Activated CD4-positive, alpha-beta T cell treated with anti-CD3 and anti-CD28 coated beads for 36 hours (primary cell): Measurements from ENCODE around the gene EDA. TPM values are rescaled to one million over a fixed set of nuclear protein-coding genes. Genes with fewer than 3 reads are reported as not detected.
A peak's percentile ranks its signal among the peaks of the same experiment; 100 is the strongest.

Experiments
- ATAC-seq: fragments of 200-7000 bp; cut with Tn5 transposase; one replicate; pipeline ENCODE4 v1.10.0; 2021; ENCODE audit warnings: mild to moderate bottlenecking, moderate library complexity
- CTCF ChIA-PET: fragments of 350-600 bp; sonication (Branson Sonifier 250); formaldehyde crosslinking; loops from one replicate; lab custom pipeline; 2021; ENCODE audit warnings: antibody characterized with exemption; lab: Charles Lee
- POLR2A ChIA-PET: fragments of 350-600 bp; sonication (Branson Sonifier 250); formaldehyde crosslinking; loops from one replicate; lab custom pipeline; 2021; ENCODE audit warnings: antibody characterized with exemption, inconsistent platforms; lab: Charles Lee
- DNase-seq: peaks from one replicate; pipeline ENCODE4 v3.0.0-alpha.2; 2020
- H3K27ac Mint-ChIP-seq: one replicate; pipeline ENCODE4 v1.8.0; 2021; ENCODE audit warnings: mixed read lengths
- H3K27me3 Mint-ChIP-seq: one replicate; pipeline ENCODE4 v1.8.0; 2021; ENCODE audit warnings: mixed read lengths
- H3K36me3 Mint-ChIP-seq: one replicate; pipeline ENCODE4 v1.8.0; 2021; ENCODE audit warnings: low read depth, mixed read lengths
- H3K4me1 Mint-ChIP-seq: one replicate; pipeline ENCODE4 v1.8.0; 2021; ENCODE audit warnings: mixed read lengths
- H3K4me3 Mint-ChIP-seq: one replicate; pipeline ENCODE4 v1.8.0; 2021; ENCODE audit warnings: mild to moderate bottlenecking, moderate library complexity, mixed read lengths
- H3K9me3 Mint-ChIP-seq: one replicate; pipeline ENCODE4 v1.8.0; 2021; ENCODE audit warnings: low read depth, mixed read lengths
- intact Hi-C, 2 experiments: fragments of 100-400 bp; cut with DNase I in 1 of 2; cut with micrococcal nuclease in 1 of 2; formaldehyde crosslinking; loops; one replicate each; pipeline versions ENCODE4 v1.14.2 to v1.15.1; 2022 to 2024; cut with DNase I, micrococcal nuclease
- total RNA-seq, 2 experiments: library from RNA; stranded (reverse); gene quantifications; one replicate each; pipeline ENCODE4 v1.2.3, GENCODE V29; 2021

The EDA gene
- total RNA-seq, 2 experiments from 2014 or later = 0.73 to 1.1 TPM

GRCh38 chrX:70030301-70030767 is 414.4 kb downstream of the EDA start:
- Mint-ChIP-seq H3K27me3 (no peaks in the 10 kb centered on the region), H3K4me3 (no peak overlapping the region), H3K27ac (no peak overlapping the region), H3K36me3 (no peaks in the 10 kb centered on the region), H3K9me3 (no peaks in the 10 kb centered on the region), H3K4me1 (peaks cover 8% of the 10 kb centered on the region)
- ChIA-PET CTCF (interaction anchor here (0.7 to 3.0 kb wide), 7 partner anchors 9 to 492 kb away, joined by 3 to 13 read pairs (median 4); no protein-coding TSS in a partner anchor), POLR2A (no interaction called here)
- intact Hi-C loops = loop anchor here (1.0 to 5.0 kb wide), 4 partner anchors 67 to 537 kb away; no protein-coding TSS in a partner anchor
- peak; percentile 78 for ATAC-seq
- peak; percentile 50 for DNase-seq

DNA sequence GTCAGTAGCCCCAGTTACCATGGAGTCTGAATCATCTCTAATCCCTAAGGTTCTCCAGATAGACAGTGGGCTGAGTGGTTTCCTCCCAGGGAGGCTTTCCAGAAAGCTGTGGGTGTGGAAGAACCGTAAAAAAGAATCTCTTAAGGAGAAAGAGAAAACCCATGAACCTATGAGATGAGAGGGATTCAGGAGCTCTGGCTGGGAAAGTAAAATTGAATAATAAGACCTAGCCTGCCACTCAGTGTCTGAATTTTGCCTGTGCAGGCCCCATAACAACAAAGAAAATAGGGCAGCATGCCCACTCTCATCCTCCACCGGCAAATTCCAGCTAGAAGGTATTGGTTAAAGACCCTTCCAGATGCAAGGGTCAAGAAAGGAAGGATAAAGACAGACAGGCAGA is 416.9 kb downstream of the EDA start:
- Mint-ChIP-seq H3K36me3 (no peaks in the 10 kb centered on the region), H3K4me1 (no peaks in the 10 kb centered on the region), H3K9me3 (no peaks in the 10 kb centered on the region), H3K27me3 (no peaks in the 10 kb centered on the region), H3K4me3 (no peak overlapping the region), H3K27ac (no peak overlapping the region)
- CTCF ChIA-PET = interaction anchor here (0.6 to 1.9 kb wide), 5 partner anchors 31 to 1359 kb away, joined by 3 to 8 read pairs (median 3); partner anchors contain the start of gene IGBP1
- POLR2A ChIA-PET = no interaction called here
- intact Hi-C loops = loop anchor here (1.0 to 5.0 kb wide), 3 partner anchors 65 to 400 kb away; no protein-coding TSS in a partner anchor
- no peak for DNase-seq
- ATAC-seq = no peak

GRCh38 chrX:70033348-70034051 is 417.6 kb downstream of the EDA start:
- H3K36me3 Mint-ChIP-seq = no peaks in the 10 kb centered on the region
- no peak overlapping the region for H3K4me3 Mint-ChIP-seq
- peak; percentile 61 for ATAC-seq
- DNase-seq = peak; percentile 64
- CTCF ChIA-PET = interaction anchor here (0.6 to 1.9 kb wide), 4 partner anchors 31 to 1358 kb away, joined by 3 to 8 read pairs (median 4); partner anchors contain the start of gene IGBP1
- H3K4me1 Mint-ChIP-seq = no peaks in the 10 kb centered on the region
- no peak overlapping the region for H3K27ac Mint-ChIP-seq
- POLR2A ChIA-PET = no interaction called here
- H3K9me3 Mint-ChIP-seq = no peaks in the 10 kb centered on the region
- no peaks in the 10 kb centered on the region for H3K27me3 Mint-ChIP-seq
- intact Hi-C loops = loop anchor here (1.0 to 5.0 kb wide), 3 partner anchors 64 to 399 kb away; no protein-coding TSS in a partner anchor

GRCh38 chrX:70034646-70035045 is 418.7 kb downstream of the EDA start:
- CTCF ChIA-PET = interaction anchor here (1.9 kb wide), 1 partner anchor 62 kb away, joined by 8 read pairs; no protein-coding TSS in a partner anchor

DNA sequence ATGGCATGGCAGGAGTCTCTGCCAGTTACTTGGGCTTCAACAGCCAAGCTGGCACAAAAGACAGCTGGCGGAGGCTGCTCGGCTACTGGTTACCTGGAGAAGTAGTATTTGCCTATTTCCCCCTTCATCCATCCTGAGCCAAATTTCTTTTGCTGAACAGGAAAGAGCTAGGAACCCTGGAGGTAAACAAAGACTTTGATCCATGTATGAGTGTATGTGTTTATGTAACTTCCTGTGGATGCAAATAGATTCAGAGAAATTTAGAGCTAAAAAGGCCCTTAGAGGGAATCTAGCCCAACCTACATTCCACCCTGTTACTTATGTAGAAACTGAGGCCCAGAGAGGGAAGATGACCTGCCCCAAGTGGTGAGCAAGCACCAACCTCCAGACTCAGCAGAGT is 422.6 kb downstream of the EDA start:
- ATAC-seq = no peak
- Mint-ChIP-seq H3K36me3 (no peaks in the 10 kb centered on the region), H3K4me3 (no peak overlapping the region), H3K27ac (no peak overlapping the region), H3K27me3 (no peaks in the 10 kb centered on the region), H3K4me1 (no peaks in the 10 kb centered on the region), H3K9me3 (no peaks in the 10 kb centered on the region)
- ChIA-PET POLR2A (no interaction called here), CTCF (no interaction called here)
- intact Hi-C loops = no loop called here
- no peak for DNase-seq

More at GRCh38 chrX:70034646-70035045, 418.7 kb downstream of the EDA start:
- Mint-ChIP-seq H3K27ac (no peak overlapping the region), H3K27me3 (no peaks in the 10 kb centered on the region), H3K36me3 (no peaks in the 10 kb centered on the region), H3K4me3 (no peak overlapping the region), H3K9me3 (no peaks in the 10 kb centered on the region), H3K4me1 (no peaks in the 10 kb centered on the region)
- DNase-seq (no peak), ATAC-seq (no peak)
- POLR2A ChIA-PET = no interaction called here
- intact Hi-C loops = loop anchor here (5.0 kb wide), 2 partner anchors 63 to 398 kb away; no protein-coding TSS in a partner anchor

DNA sequence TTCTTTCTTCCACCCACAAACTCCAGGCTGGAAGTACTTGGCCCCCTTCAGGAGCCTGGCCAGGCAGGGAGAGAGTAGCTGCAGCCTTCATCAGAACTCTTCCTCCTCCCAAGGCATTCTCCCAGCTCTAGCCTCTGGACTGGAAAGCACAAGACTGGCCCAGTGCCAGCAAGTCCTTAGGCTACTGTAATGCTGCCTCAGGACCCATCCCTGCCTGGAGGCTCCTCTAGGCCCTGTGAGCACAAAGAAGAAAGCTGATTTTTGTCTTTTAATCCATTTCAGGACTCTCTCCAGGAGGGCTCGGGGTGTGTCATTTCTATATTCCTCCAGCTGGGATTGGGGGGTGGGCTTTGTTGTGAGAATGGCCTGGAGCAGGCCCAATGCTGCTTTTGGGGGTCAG is 423.0 kb downstream of the EDA start:
- Mint-ChIP-seq H3K27ac (no peak overlapping the region), H3K36me3 (no peaks in the 10 kb centered on the region), H3K9me3 (no peaks in the 10 kb centered on the region), H3K4me3 (no peak overlapping the region), H3K4me1 (no peaks in the 10 kb centered on the region), H3K27me3 (no peaks in the 10 kb centered on the region)
- ChIA-PET POLR2A (no interaction called here), CTCF (no interaction called here)
- intact Hi-C loops = no loop called here
- DNase-seq (no peak), ATAC-seq (no peak)

DNA sequence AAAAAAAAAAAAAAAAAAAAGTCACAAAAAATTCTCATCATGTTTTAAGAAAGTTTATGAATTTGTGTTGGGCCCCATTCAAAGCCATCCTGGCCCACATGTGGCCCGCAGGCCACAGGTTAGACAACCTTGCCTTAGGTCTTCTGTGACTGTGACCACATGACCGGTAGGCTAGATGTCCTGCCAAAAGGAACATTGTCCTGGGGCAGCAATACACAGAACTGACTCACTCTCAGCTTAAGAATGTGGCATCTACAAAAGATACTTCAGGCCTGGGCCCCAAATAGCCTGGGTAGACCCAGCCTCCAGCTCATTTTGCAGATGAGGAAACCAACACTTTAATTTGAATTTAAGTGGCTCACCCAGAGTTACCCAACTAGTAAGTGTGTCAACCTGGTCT is 423.8 kb downstream of the EDA start:
- no peak for ATAC-seq
- no peaks in the 10 kb centered on the region for H3K27me3 Mint-ChIP-seq
- CTCF ChIA-PET = interaction anchor here (0.6 kb wide), 1 partner anchor 56 kb away, joined by 3 read pairs; no protein-coding TSS in a partner anchor

GRCh38 chrX:70041993-70042392 is 426.1 kb downstream of the EDA start:
- Mint-ChIP-seq H3K9me3 (no peaks in the 10 kb centered on the region), H3K36me3 (no peaks in the 10 kb centered on the region), H3K27ac (no peak overlapping the region), H3K4me3 (no peak overlapping the region), H3K27me3 (no peaks in the 10 kb centered on the region), H3K4me1 (no peaks in the 10 kb centered on the region)
- intact Hi-C loops = no loop called here
- ChIA-PET CTCF (no interaction called here), POLR2A (no interaction called here)
- ATAC-seq (no peak), DNase-seq (no peak)

More for the DNA sequence above, 423.8 kb downstream of the EDA start:
- Mint-ChIP-seq H3K27ac (no peak overlapping the region), H3K4me3 (no peak overlapping the region), H3K4me1 (no peaks in the 10 kb centered on the region), H3K36me3 (no peaks in the 10 kb centered on the region), H3K9me3 (no peaks in the 10 kb centered on the region)
- intact Hi-C loops = no loop called here
- POLR2A ChIA-PET = no interaction called here
- DNase-seq = no peak

GRCh38 chrX:70042399-70043371 is 426.8 kb downstream of the EDA start:
- Mint-ChIP-seq H3K4me3 (no peak overlapping the region), H3K27ac (no peak overlapping the region), H3K4me1 (no peaks in the 10 kb centered on the region), H3K9me3 (no peaks in the 10 kb centered on the region), H3K36me3 (no peaks in the 10 kb centered on the region), H3K27me3 (no peaks in the 10 kb centered on the region)
- CTCF ChIA-PET = no interaction called here
- no peak for DNase-seq
- ATAC-seq = no peak
- intact Hi-C loops = no loop called here
- POLR2A ChIA-PET = no interaction called here

GRCh38 chrX:70043685-70044084 is 427.8 kb downstream of the EDA start:
- ChIA-PET CTCF (no interaction called here), POLR2A (no interaction called here)
- intact Hi-C loops = no loop called here
- DNase-seq = no peak
- H3K27me3 Mint-ChIP-seq = no peaks in the 10 kb centered on the region
- H3K9me3 Mint-ChIP-seq = no peaks in the 10 kb centered on the region
- no peak for ATAC-seq
- H3K4me3 Mint-ChIP-seq = no peak overlapping the region
- H3K36me3 Mint-ChIP-seq = no peaks in the 10 kb centered on the region
- H3K27ac Mint-ChIP-seq = no peak overlapping the region
- no peaks in the 10 kb centered on the region for H3K4me1 Mint-ChIP-seq

DNA sequence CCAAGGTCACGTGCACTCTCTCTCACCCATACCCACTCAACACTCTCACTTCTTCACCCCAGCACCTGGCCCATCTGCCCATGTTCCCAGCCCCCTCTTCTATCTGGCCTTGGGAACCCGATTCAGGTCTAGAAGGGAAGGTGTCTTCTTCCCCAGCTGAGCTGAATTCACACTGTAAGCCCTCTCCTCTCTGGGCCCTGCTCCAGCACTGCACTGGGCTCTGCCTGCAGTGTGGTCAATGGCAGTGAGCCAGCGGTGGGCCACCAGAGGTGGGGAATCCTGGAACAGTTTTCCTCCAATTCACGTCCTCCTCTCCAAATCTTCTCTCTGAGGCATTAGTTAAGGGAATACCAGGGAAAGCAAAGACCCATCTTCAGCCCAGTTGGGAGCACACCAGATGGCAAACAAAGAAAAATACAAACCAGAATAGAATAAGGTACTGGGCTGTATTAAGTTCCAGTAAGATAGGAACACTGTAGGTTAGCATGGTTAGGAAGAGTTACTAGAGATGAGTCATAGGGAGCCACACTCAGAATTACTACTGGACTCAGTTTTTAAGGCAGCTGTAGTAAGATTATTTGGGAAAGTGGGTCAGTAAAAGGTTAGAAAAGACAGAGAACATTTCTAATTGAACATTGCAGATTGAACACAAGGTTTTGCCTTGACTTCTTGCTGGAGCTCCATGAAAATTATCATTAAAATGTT is 428.8 kb downstream of the EDA start:
- no peak overlapping the region for H3K27ac Mint-ChIP-seq
- DNase-seq (no peak), ATAC-seq (no peak)
- no peaks in the 10 kb centered on the region for H3K4me1 Mint-ChIP-seq
- H3K4me3 Mint-ChIP-seq = no peak overlapping the region
- ChIA-PET CTCF (no interaction called here), POLR2A (no interaction called here)
- no peaks in the 10 kb centered on the region for H3K36me3 Mint-ChIP-seq
- no peaks in the 10 kb centered on the region for H3K27me3 Mint-ChIP-seq
- no peaks in the 10 kb centered on the region for H3K9me3 Mint-ChIP-seq
- intact Hi-C loops = no loop called here
